IPS-20b (cell line): ENCODE results near the gene SERPINA6.
"Not testable (repeated sequence)": the region's sequence is repeated elsewhere in the genome, so short reads cannot be mapped to it uniquely, and the experiment has no call there.

Experiments
- H3K27ac ChIP-seq: one replicate; pipeline ENCODE4 v1.5.1; 2013; ENCODE audit warnings: low read length
- H3K27me3 ChIP-seq: 2 replicates; pipeline ENCODE4 v1.6.1; 2013; ENCODE audit warnings: mild to moderate bottlenecking, low read length, inconsistent platforms; ENCODE audit not compliant: insufficient read depth
- H3K36me3 ChIP-seq: 2 replicates; pipeline ENCODE4 v1.6.1; 2013; ENCODE audit warnings: low read depth, mild to moderate bottlenecking, inconsistent platforms, low read length, moderate library complexity; ENCODE audit not compliant: insufficient read depth
- H3K4me1 ChIP-seq: 2 replicates; pipeline ENCODE4 v1.6.1; 2013; ENCODE audit warnings: mild to moderate bottlenecking, control low read depth, inconsistent platforms, low read length, moderate library complexity; ENCODE audit not compliant: insufficient read depth
- H3K4me3 ChIP-seq: 2 replicates; pipeline ENCODE4 v1.5.1; 2013; ENCODE audit warnings: mild to moderate bottlenecking, low read length, inconsistent platforms
- H3K9ac ChIP-seq: 2 replicates; pipeline ENCODE4 v1.6.1; 2013; ENCODE audit warnings: low read depth, mild to moderate bottlenecking, inconsistent platforms, low read length, moderate library complexity
- H3K9me3 ChIP-seq: 2 replicates; pipeline ENCODE4 v1.6.1; 2013; ENCODE audit warnings: mild to moderate bottlenecking, low read depth, low read length, inconsistent platforms; ENCODE audit not compliant: insufficient read depth

SERPINA6 gene, protein sequence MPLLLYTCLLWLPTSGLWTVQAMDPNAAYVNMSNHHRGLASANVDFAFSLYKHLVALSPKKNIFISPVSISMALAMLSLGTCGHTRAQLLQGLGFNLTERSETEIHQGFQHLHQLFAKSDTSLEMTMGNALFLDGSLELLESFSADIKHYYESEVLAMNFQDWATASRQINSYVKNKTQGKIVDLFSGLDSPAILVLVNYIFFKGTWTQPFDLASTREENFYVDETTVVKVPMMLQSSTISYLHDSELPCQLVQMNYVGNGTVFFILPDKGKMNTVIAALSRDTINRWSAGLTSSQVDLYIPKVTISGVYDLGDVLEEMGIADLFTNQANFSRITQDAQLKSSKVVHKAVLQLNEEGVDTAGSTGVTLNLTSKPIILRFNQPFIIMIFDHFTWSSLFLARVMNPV

DNA sequence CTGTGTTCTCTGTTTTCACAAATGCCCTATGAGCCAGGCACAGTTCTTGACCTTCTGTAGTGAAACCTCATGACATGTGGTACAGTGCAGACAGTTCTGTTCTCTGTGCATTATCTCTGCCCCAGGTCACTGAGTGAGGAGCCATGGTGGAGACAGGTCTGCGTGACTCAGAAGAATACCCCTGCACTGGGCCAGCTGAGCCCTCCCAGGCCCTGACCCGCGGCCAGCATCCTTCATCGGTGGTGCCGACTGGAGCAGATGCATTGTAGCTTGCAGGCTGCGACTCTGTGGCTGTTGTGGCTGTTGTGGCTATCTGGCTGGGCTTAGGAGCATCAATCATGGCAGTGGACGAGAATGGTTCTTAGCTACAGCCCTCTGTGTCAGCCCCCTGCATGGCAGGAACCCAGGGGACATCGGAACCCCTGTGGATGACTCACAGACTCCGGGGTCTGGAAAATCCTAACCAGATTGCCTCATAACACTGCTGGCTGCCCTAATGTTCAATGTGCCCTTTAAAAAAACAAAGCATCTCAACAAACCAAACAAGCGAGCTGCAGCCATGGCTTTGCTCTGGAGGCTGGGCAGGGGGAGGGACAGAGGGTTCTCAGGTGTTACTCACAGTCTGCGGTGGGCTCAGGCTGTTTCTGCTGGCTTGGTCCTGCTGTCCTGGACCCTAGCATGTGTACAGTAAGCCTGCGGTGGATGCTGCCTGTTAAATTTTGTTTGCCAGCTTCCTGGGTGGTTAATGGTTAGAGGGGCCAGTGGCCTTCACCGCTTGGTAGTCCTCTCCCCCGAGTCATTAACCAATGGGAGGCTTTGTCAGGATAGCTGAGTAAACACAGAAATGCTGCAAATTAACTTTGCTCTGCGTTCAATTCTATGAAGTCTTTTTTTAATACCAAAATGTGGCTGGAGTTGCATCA, at the start of gene SERPINA6:
TSS of gene SERPINA6 (minus strand) at position 689 of the 923 bp plus-strand sequence. CDS start 8,688 bp downstream, outside the sequence.
- H3K36me3 ChIP-seq, result no peaks in the 10 kb centered on the region
- no peaks in the 10 kb centered on the region for H3K27me3 ChIP-seq
- no peak within 1 kb of the TSS for H3K4me3 ChIP-seq
- no peaks in the 10 kb centered on the region for H3K4me1 ChIP-seq
- no peak within 1 kb of the TSS for H3K9ac ChIP-seq
- H3K9me3 ChIP-seq, result no peaks in the 10 kb centered on the region
- H3K27ac ChIP-seq, result no peak within 1 kb of the TSS

DNA sequence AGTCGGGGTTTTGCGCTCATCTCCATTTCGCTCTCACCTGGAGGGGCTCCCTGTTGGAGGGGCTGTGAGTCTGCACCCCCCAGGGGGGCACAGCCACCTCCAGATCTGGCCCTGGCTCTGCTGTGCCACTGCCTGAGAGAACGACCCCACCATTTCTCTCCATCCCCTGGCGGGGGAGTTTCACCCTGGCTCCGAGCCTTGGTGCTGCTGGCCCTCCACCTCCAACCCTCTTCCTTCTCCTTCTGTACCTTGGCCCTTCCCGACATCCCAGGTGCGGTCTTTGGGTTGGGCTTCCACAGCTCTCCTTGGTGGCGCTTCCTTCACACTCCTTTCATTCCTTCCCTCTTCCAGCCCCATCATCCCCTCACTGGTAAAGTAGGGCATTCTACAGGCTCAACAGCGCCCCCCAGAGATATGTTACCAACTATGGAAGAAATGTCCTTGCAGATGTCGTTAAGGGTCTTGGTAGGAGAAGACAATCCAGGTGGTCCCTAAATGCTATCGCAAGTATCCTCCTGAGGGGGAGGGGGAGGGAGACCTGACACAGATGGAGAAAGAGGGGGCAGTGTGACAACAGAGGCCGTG, 49.0 kb upstream of the SERPINA6 start:
- Histone ChIP-seq H3K27me3 (no peaks in the 10 kb centered on the region), H3K27ac (no peak overlapping the region), H3K9me3 (no peaks in the 10 kb centered on the region), H3K36me3 (no peaks in the 10 kb centered on the region), H3K4me3 (no peak overlapping the region), H3K9ac (no peak overlapping the region), H3K4me1 (peaks cover 12% of the 10 kb centered on the region; the same call in 1 of the 2 replicates)

DNA sequence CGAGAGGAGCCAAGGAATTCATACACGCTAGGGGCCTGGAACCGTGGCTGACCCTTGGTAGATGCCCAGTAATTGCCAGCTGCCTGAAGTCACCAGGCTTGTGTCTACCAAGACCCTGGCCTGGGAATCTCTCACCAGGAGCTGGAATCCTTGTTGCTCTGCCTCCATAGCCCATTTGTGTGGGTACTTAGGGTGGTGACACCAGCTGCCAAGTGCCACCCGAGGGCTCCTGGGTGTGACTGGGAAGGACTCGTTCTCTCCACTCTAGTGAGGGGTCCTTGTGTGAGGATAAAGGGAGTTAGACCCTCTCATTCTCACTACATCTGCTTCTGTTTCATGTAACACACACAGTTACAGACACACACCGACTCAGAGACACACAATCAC, 47.4 kb upstream of the SERPINA6 start:
- H3K27me3 ChIP-seq, result no peaks in the 10 kb centered on the region
- H3K9me3 ChIP-seq, result no peaks in the 10 kb centered on the region
- H3K4me3 ChIP-seq, result no peak overlapping the region
- H3K27ac ChIP-seq, result no peak overlapping the region
- H3K9ac ChIP-seq, result no peak overlapping the region
- H3K4me1 ChIP-seq, result peaks cover 9% of the 10 kb centered on the region; the same call in 1 of the 2 replicates
- H3K36me3 ChIP-seq, result no peaks in the 10 kb centered on the region

DNA sequence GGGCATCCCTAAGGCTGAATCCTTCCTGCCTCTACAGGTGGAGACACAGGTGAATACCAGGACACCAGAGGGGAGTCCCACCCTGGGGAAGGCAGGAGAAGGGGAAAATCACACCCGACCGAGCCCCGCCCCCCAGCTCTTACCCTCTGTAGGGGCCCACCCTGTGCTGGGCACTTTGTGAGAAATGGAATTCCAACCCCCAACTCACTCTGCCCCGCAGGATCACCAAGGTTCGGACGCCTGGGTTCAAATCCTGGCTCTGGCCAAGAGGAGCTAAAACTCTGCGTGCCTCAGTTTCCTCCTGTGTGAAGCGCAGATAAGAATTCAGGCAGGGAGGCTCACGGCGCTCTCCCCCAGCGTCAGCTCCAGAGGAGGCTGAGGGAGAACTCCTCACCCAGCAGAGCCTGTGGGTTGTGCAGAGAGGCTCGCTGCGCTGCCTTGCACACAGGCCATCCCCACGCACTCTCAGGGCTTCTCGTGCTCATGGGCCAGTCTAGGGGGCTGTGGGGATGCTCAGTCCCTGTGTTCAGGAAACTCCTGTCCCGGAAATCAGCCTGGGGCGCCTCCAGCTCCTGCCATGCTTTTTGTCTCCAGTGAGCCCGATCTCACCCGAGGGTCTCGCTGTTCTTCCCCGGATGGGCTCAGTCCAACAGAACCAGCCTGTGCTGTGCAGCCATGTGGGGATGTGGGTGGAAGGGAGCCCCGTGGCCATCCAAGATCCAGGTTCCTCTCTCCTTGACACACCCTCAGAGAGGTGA, 46.8 kb upstream of the SERPINA6 start:
- H3K4me1 ChIP-seq, H3K4me3 ChIP-seq, H3K9me3 ChIP-seq, H3K27ac ChIP-seq, H3K27me3 ChIP-seq, H3K9ac ChIP-seq, H3K36me3 ChIP-seq: not testable (repeated sequence)

DNA sequence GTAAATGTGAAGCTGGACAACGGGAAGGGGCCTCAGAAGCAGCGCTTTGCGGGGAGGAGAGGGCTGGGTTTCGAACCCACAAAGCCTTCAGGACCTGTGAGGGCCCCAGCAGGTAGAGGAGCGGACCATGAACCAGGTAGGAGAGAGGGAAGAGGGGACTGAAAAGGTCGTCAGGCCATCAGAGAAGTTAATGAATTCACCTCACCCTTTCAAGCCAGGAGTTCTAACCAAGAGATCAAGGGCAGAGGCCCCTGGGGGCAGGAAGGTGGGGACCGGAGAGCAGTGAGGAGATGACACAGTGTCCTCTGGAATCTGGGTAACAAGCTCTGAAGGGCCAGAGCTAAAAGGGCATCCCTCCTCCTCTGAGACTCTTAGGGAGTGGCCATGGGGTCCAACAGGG, 45.8 kb upstream of the SERPINA6 start:
- H3K27ac ChIP-seq, result no peak overlapping the region
- H3K9me3 ChIP-seq, result no peaks in the 10 kb centered on the region
- H3K27me3 ChIP-seq, result no peaks in the 10 kb centered on the region
- no peaks in the 10 kb centered on the region for H3K36me3 ChIP-seq
- H3K4me1 ChIP-seq, result no peaks in the 10 kb centered on the region
- no peak overlapping the region for H3K9ac ChIP-seq
- H3K4me3 ChIP-seq, result no peak overlapping the region

DNA sequence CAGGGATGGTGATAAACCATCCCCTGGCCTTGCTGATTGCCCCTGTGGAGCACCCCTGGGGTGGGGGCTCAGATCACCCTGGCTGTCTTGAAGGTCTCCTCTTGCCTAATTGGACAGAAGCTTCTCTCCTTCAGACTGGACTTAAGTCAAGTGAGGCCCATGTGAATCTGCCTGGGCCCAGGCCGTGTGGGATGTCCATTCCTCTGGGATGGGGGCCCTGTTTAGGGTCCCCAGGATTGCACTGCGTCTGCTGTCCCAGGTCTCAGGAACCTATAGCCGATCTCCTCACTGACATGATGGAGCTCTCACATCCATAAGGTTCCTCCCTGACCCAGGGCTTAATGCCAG, 45.1 kb upstream of the SERPINA6 start:
- no peak overlapping the region for H3K9ac ChIP-seq
- no peaks in the 10 kb centered on the region for H3K36me3 ChIP-seq
- no peak overlapping the region for H3K27ac ChIP-seq
- no peaks in the 10 kb centered on the region for H3K27me3 ChIP-seq
- no peaks in the 10 kb centered on the region for H3K9me3 ChIP-seq
- no peak overlapping the region for H3K4me3 ChIP-seq
- no peaks in the 10 kb centered on the region for H3K4me1 ChIP-seq

DNA sequence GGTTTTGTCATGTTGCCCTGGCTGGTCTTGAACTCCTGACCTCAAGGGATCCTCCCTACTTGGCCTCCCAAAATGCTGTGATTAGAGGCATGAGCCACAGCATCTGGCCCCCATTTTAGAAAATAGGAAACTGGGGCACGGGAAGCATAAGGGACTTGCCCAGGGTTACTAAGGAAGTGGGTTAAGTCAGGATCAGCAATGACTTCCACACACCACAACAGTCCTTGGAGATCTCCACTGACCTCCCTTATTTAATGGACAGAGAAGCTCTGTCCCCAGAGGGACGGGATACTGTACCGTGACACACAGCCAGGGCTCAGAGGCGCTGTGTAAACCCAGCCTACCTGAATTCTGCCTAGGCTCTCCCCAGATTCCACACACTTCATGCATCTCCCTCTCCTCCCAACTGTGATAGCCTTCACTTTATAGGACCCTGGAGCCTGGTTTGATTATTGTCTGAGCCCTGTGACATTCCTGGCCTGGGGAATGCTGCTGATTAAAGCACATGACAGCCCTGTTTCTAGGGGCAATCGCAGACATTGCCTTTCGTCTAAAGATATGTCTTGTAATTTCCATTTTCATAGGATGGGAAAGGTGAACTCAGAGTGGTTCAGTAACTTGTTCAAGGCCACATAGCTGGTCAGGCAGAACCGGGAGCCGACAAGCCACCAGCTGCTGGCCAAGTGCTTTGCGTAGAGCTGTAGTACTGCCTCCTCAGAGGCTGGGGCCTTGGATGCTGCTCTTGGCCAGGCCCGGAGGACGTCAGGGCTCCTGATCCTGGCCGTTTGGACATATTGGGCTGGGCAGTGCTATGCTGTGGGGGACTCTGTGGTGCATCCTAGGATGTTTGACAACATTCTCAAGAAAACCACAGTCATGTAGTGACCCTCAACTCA, 44.5 kb upstream of the SERPINA6 start:
- H3K4me1 ChIP-seq, result no peaks in the 10 kb centered on the region
- no peaks in the 10 kb centered on the region for H3K36me3 ChIP-seq
- H3K9me3 ChIP-seq, result no peaks in the 10 kb centered on the region
- H3K4me3 ChIP-seq, result no peak overlapping the region
- no peak overlapping the region for H3K9ac ChIP-seq
- no peaks in the 10 kb centered on the region for H3K27me3 ChIP-seq
- H3K27ac ChIP-seq, result no peak overlapping the region

DNA sequence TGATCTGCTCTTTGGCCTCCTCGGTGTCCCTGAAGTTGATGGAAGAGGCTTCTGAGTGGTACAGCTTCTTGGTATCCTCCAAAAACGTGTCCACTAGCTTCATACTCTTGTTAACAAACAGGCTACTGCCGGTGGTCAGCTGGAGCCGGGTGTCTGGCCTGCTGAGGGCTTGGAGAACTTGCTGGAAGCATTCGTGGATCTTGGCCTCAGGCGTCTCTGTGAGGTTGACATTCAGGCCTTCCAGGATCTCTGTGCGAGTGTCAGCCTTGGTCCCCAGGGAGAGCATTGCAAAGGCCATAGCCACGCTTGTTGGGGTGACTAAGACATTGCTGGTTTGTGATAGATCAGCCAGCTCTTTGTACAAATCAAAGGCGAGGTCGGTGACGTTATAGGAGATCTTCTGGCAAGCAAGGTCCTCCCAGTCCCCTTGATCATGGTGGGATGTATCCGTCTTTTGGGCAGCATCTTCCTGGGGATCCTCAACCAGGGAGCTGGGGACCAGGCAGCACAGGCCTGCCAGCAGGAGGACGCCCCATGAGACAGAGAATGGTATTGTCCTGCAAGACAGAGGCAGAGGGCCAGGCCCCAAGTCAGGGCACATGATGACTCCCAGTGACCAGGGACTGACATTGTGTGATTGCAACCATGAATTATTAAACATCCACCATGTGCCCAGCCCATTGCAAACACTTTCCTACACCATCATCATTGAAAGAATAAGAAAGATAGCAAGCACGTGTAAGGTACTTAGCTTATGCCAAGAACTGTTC, 43.2 kb upstream of the SERPINA6 start, which contains the start of gene SERPINA2:
TSS of gene SERPINA2 (minus strand) at position 553 of the 770 bp plus-strand sequence.
- H3K9ac ChIP-seq, result no peak within 1 kb of the TSS
- no peaks in the 10 kb centered on the region for H3K36me3 ChIP-seq
- no peaks in the 10 kb centered on the region for H3K27me3 ChIP-seq
- H3K9me3 ChIP-seq, result no peaks in the 10 kb centered on the region
- H3K4me3 ChIP-seq, result no peak within 1 kb of the TSS
- H3K27ac ChIP-seq, result no peak within 1 kb of the TSS
- H3K4me1 ChIP-seq, result no peaks in the 10 kb centered on the region

DNA sequence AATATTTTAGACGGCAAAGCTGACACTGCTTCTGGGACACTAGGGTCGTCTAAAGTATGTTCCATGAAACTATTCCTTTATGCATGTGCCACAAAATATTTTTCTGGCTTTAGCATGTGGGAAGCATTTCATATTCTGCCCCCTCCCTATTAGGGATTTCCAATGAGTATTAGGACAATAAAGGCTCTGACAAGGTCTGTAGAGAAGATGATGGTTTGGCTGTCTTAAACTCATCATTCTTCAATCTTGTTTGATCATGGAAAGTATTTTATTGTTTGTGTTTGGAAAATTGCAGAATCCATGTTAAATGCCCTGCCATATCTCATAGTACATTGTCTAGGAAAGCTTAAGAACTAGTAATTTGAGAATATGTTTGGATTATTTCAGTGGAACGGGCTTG, 42.5 kb upstream of the SERPINA6 start:
- H3K27ac ChIP-seq, result no peak overlapping the region
- H3K4me1 ChIP-seq, result no peaks in the 10 kb centered on the region

DNA sequence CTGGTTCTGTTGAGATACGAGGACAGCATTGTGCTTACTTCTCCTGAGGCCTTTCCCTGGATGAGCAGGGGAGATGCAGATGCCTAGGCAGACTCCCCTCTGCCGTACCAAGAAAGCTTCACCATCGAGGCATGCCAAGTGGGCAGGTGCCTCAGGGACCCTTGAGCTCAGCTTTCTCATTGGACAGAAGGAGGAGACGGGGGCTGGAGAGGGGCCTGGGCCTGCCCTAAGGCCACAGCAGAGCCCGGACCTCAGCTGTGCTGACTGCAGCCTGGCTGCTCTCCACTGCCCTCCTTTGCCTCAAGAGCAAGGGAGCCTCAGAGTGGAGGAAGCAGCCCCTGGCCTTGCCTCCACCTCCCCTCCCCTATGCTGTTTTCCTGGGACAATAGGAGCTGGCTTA, 41.8 kb upstream of the SERPINA6 start:
- Histone ChIP-seq H3K4me1 (no peaks in the 10 kb centered on the region), H3K9me3 (no peaks in the 10 kb centered on the region), H3K9ac (no peak overlapping the region), H3K36me3 (no peaks in the 10 kb centered on the region), H3K27me3 (no peaks in the 10 kb centered on the region), H3K27ac (no peak overlapping the region), H3K4me3 (no peak overlapping the region)

More for the DNA sequence above, 42.5 kb upstream of the SERPINA6 start:
- H3K4me3 ChIP-seq, result no peak overlapping the region
- no peak overlapping the region for H3K9ac ChIP-seq
- no peaks in the 10 kb centered on the region for H3K36me3 ChIP-seq
- H3K27me3 ChIP-seq, result no peaks in the 10 kb centered on the region
- no peaks in the 10 kb centered on the region for H3K9me3 ChIP-seq
